Retina (tissue), 1 donor: ENCODE results near the gene GPR156.
"Not testable (repeated sequence)": the region's sequence is repeated elsewhere in the genome, so short reads cannot be mapped to it uniquely, and the experiment has no call there.

ENCODE experiments used
- DNase-seq: peaks from one replicate; pipeline ENCODE4 v3.0.0-alpha.2; 2016

The GPR156 gene

GRCh38 chr3:120272286-120272685 is 12.7 kb downstream of the GPR156 start:
- no peak for DNase-seq

- DNase-seq: no peak
These were observed 19.0 kb downstream of the GPR156 start for GRCh38 chr3:120265989-120266388.

GRCh38 chr3:120264963-120265362 is 20.1 kb downstream of the GPR156 start:
- DNase-seq: no peak

- DNase-seq: no peak
These were observed 21.2 kb downstream of the GPR156 start for GRCh38 chr3:120263792-120264191.

- no peak for DNase-seq
These were observed 27.0 kb downstream of the GPR156 start for GRCh38 chr3:120258009-120258408.

GRCh38 chr3:120245386-120245785 is 39.6 kb downstream of the GPR156 start:
- DNase-seq: peak; percentile 36

- DNase-seq: peak; percentile 66
These were observed 40.2 kb downstream of the GPR156 start for GRCh38 chr3:120244834-120245225.

GRCh38 chr3:120239644-120240043 is 45.4 kb downstream of the GPR156 start:
- DNase-seq: no peak

- DNase-seq: no peak
These were observed 57.2 kb downstream of the GPR156 start for GRCh38 chr3:120227710-120228347.

- DNase-seq: no peak
These were observed 60.8 kb downstream of the GPR156 start for GRCh38 chr3:120224237-120224636.

- no peak for DNase-seq
These were observed 66.0 kb downstream of the GPR156 start for GRCh38 chr3:120218981-120219380.

GRCh38 chr3:120216633-120217032 is 68.4 kb downstream of the GPR156 start:
- not testable (repeated sequence) for DNase-seq

- peak; percentile 25 for DNase-seq
These were observed 70.8 kb downstream of the GPR156 start for GRCh38 chr3:120214176-120214575.

GRCh38 chr3:120212505-120212904 is 72.5 kb downstream of the GPR156 start:
- no peak for DNase-seq

- DNase-seq: no peak
These were observed 75.6 kb downstream of the GPR156 start for GRCh38 chr3:120209425-120209824.

GRCh38 chr3:120204338-120204737 is 80.7 kb downstream of the GPR156 start:
- no peak for DNase-seq

GRCh38 chr3:120203621-120204020 is 81.4 kb downstream of the GPR156 start:
- no peak for DNase-seq

- DNase-seq: no peak
These were observed 82.0 kb downstream of the GPR156 start for GRCh38 chr3:120203016-120203415.

GRCh38 chr3:120202363-120202762 is 82.7 kb downstream of the GPR156 start:
- no peak for DNase-seq

GRCh38 chr3:120200493-120201235 is 84.4 kb downstream of the GPR156 start:
- no peak for DNase-seq

- DNase-seq: no peak
These were observed 86.6 kb downstream of the GPR156 start for GRCh38 chr3:120198305-120198878.

GRCh38 chr3:120196812-120197211 is 88.2 kb downstream of the GPR156 start:
- no peak for DNase-seq

- no peak for DNase-seq
These were observed 88.7 kb downstream of the GPR156 start for GRCh38 chr3:120196333-120196732.

GRCh38 chr3:120193554-120193953 is 91.5 kb downstream of the GPR156 start:
- DNase-seq: no peak
